ACC112 (cell line): ENCODE data around the gene KIFC1.
"Not testable (repeated sequence)": the region's sequence is repeated elsewhere in the genome, so short reads cannot be mapped to it uniquely, and the experiment has no call there.

Experiments
- H2AFZ ChIP-seq: fragments of 200-600 bp; sonication (generic); one replicate; pipeline ENCODE4 v1.6.0; 2017; ENCODE audit warnings: antibody characterized with exemption, low read length; ENCODE audit not compliant: unreplicated experiment
- H3K27ac ChIP-seq: fragments of 200-600 bp; sonication (generic); 2 replicates; pipeline ENCODE4 v1.5.1; 2014; ENCODE audit warnings: low read depth, mild to moderate bottlenecking, antibody characterized with exemption, low read length, moderate library complexity
- H3K27me3 ChIP-seq: fragments of 200-600 bp; sonication (generic); 2 replicates; pipeline ENCODE4 v1.6.1; 2014; ENCODE audit warnings: mild to moderate bottlenecking, antibody characterized with exemption, low read length, moderate library complexity, mixed read lengths; ENCODE audit not compliant: insufficient read depth
- H3K36me3 ChIP-seq: fragments of 200-600 bp; sonication (generic); 2 replicates; pipeline ENCODE4 v1.6.1; 2016; ENCODE audit warnings: mild to moderate bottlenecking, antibody characterized with exemption, low read length, moderate library complexity, mixed read lengths; ENCODE audit not compliant: insufficient read depth
- H3K4me1 ChIP-seq: fragments of 200-600 bp; sonication (generic); one replicate; pipeline ENCODE4 v1.6.1; 2016; ENCODE audit warnings: low read length, mixed read lengths; ENCODE audit not compliant: insufficient read depth, unreplicated experiment, control insufficient read depth
- H3K4me3 ChIP-seq: fragments of 200-600 bp; sonication (generic); 2 replicates; pipeline ENCODE4 v1.5.1; 2014; ENCODE audit warnings: mild to moderate bottlenecking, low read depth, low read length
- H3K79me2 ChIP-seq: fragments of 200-600 bp; sonication (generic); one replicate; pipeline ENCODE4 v1.6.0; 2016; ENCODE audit warnings: low read length; ENCODE audit not compliant: control insufficient read depth, unreplicated experiment, insufficient read depth

The KIFC1 gene

GRCh38 chr6:33375143-33375671, 16.4 kb upstream of the KIFC1 start:
- no peak overlapping the region for H2AFZ ChIP-seq
- H3K4me1 ChIP-seq = peaks cover 25% of the 10 kb centered on the region
- no peaks in the 10 kb centered on the region for H3K79me2 ChIP-seq
- no peak overlapping the region; the same call in 1 of the 2 replicates for H3K4me3 ChIP-seq
- peak overlapping the region; percentile 65 for H3K27ac ChIP-seq
- no peaks in the 10 kb centered on the region for H3K36me3 ChIP-seq
- H3K27me3 ChIP-seq = no peaks in the 10 kb centered on the region

DNA sequence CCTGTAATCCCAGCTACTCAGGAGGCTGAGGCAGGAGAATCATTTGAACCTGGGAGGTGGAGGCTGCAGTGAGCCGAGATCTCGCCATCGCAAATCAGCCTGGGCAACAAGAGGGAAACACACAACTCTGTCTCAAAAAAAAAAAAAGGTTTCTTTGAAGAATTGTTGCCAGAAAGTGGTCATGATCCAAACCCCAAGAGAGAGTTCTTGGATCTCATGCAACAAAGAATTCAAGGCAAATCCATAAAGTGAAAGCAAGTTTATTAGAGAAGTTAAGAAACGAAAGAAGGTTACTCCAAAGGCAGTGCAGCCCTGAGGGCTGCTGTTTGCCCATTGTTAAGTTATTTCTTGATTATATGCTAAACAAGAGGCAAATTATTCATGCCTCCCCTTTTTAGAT, 14.5 kb upstream of the KIFC1 start:
- H3K4me3 ChIP-seq = peak overlapping the region; percentile 36; the same call in 1 of the 2 replicates
- peaks cover 25% of the 10 kb centered on the region for H3K4me1 ChIP-seq
- no peaks in the 10 kb centered on the region for H3K79me2 ChIP-seq
- no peak overlapping the region for H3K27ac ChIP-seq
- H3K27me3 ChIP-seq = no peaks in the 10 kb centered on the region
- peak overlapping the region; percentile 57 for H2AFZ ChIP-seq
- H3K36me3 ChIP-seq = no peaks in the 10 kb centered on the region

- H3K27ac ChIP-seq, H3K36me3 ChIP-seq, H3K79me2 ChIP-seq, H3K4me3 ChIP-seq, H2AFZ ChIP-seq, H3K27me3 ChIP-seq: not testable (repeated sequence)
- H3K4me1 ChIP-seq = peaks cover 24% of the 10 kb centered on the region
These were observed 12.4 kb upstream of the KIFC1 start for GRCh38 chr6:33379184-33379583.

DNA sequence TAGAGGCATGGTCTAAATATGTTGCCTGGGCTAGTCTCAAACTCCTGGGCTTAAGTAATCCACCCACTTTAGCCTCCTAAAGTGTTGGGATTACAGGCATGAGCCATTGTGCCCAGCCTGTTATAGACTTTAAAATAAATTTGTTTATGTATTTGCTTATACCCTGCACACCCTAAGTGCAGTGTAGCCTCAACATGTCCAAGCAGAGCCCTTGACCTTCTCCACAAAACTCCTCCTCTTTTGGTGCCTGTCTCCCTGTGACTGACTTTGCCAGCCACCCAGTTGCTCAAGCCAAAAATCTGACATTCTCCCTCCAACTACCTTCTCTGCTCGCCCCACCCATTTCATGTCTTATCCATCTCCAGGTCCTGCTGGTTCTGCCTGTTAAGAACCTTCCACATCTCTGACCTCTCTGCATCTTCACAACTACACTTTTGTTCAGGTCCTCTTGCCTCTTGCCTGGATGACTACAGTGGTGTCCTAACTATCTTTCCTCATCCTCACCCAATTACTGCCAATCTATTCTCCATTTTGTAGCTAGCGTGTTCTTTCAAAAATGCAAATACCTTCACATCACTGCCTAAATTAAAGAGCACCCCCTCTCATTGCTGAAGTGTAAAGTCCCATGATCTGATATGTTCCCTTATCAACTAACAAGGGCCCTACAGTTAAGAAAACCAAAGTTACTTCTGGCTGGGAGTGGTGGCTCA, 11.2 kb upstream of the KIFC1 start:
- no peak overlapping the region for H3K27ac ChIP-seq
- H3K4me3 ChIP-seq = no peak overlapping the region
- no peaks in the 10 kb centered on the region for H3K36me3 ChIP-seq
- no peaks in the 10 kb centered on the region for H3K27me3 ChIP-seq
- H2AFZ ChIP-seq = no peak overlapping the region
- peaks cover 17% of the 10 kb centered on the region for H3K4me1 ChIP-seq
- no peaks in the 10 kb centered on the region for H3K79me2 ChIP-seq

DNA sequence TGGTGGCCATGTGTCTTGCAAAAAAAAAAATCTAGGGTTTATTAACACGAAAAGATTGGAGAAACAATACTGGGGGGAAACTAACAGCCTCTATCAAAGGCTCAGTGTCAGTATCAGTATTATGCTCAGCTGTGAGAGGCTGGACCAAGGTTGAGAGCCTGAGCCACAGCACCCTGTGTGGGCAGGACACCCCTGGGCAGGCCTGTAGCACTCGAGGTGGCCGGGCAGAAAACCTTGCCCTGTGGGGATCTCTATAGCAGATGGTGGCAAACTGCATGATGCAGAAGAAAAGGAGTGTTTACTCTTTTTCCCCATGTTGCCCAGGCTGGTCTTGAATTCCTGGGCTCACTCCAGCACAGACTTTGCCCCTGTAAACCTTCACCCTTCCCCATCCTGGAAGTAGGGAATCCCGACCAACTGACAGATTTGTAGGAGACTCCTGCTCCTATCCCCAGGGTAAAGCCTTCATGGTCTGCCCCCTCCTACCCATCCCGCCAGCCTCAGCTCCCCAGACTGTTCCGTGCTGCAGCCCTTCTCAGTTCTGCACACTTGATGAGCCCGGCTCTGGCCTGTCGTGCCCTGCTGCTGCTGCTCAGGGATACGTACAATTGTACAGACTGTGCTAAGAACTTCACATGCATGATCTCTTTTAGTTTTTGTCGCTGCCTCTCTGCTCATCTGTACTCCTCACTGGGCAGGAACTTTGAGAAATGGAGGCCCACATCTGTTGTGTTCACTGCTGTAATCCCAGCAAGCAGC, 8.0 kb upstream of the KIFC1 start:
- Histone ChIP-seq H3K4me1 (peaks cover 4% of the 10 kb centered on the region), H2AFZ (no peak overlapping the region), H3K4me3 (no peak overlapping the region), H3K79me2 (no peaks in the 10 kb centered on the region), H3K27ac (no peak overlapping the region), H3K27me3 (no peaks in the 10 kb centered on the region), H3K36me3 (no peaks in the 10 kb centered on the region)

- Histone ChIP-seq H3K79me2 (no peaks in the 10 kb centered on the region), H3K27ac (no peak overlapping the region), H3K36me3 (no peaks in the 10 kb centered on the region), H3K4me3 (no peak overlapping the region), H3K4me1 (peaks cover 4% of the 10 kb centered on the region), H3K27me3 (no peaks in the 10 kb centered on the region), H2AFZ (no peak overlapping the region)
These were observed 7.0 kb upstream of the KIFC1 start for GRCh38 chr6:33384581-33385020.

DNA sequence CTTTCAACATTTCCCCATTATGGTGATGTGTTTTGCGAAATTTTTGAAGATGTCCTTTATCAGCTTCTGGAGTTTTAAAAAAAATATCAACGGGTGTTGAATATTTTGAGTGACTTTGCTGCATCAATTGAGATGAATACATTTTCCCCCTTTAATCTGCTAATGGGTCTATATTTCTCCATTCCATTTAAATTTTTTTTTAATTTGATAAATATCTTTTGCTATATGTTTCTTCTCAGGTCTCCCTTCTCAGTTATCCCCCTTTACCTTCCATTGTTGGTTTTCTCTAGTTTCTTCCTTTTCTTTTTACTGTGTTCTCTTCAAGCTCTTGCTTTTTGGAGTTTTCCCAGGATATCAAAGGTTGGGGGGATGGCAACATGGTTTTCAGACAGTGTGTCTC, 1.4 kb upstream of the KIFC1 start:
- no peaks in the 10 kb centered on the region for H3K27me3 ChIP-seq
- no peak overlapping the region for H3K4me3 ChIP-seq
- H2AFZ ChIP-seq = no peak overlapping the region
- H3K4me1 ChIP-seq = peaks cover 24% of the 10 kb centered on the region
- H3K79me2 ChIP-seq = peaks cover 33% of the 10 kb centered on the region
- no peak overlapping the region for H3K27ac ChIP-seq
- H3K36me3 ChIP-seq = no peaks in the 10 kb centered on the region

DNA sequence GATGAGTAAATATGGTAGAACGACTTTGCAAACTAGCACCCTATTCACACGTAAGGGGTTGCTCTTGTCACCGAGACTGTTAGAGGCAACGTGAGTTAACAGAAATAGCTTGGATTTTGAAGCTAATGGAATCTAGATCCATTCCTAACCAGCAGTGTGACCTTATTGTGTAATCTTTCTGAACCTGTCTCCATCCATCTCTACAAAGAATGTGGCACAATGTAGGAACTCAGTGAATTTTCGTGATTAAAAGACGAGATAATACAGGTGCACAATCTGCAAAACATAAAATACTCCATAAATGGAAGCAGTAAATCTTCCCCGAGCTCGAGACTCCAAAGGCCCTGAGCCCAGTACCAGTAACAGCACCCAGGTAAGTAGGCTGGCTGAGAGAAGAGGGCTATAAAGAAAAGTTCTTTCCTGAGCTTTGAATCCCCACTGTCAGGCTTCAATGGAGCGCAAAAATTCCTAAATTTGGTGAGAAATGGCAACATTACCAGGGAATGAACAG, 801 bp upstream of the KIFC1 start:
- Histone ChIP-seq H2AFZ (peak overlapping the region; percentile 85), H3K27me3 (no peaks in the 10 kb centered on the region), H3K4me1 (peaks cover 30% of the 10 kb centered on the region), H3K36me3 (no peaks in the 10 kb centered on the region), H3K79me2 (peaks cover 39% of the 10 kb centered on the region), H3K4me3 (peak overlapping the region; percentile 59), H3K27ac (peak overlapping the region; percentile 85)

DNA sequence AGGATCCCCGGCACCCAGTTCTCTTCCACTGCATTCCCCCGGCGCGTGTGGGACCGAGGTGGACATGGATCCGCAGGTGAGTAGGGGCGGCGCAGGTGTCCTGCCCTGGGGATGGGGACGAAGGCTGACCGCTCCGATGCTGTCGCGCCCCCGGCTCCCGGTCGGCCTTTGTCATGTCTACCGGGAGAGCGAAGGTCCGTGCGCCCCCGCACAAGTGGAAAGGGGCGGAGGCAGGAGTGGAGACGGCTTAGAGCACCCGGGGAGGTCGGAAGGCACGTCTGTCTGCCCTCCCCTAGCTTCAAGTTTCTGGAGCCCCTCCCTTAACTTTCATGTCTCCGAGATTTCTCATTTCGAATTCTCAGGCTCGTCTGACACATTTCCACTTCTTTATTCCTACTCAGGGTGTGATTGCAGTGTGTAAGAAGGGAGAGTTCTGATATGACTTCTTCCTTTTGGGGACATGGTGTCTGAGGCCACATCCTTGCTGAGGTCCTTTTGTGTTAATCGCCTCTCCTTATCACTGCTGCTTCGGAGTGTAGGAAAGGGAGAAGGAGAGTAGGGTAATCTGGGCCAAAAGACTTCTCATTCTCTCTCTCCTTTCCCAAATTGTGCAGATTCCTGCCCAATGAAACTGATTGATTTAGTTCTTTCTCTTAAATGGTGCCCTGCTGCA, 435 bp downstream of the KIFC1 start:
- Histone ChIP-seq H3K27me3 (no peaks in the 10 kb centered on the region), H3K4me3 (peak overlapping the region; percentile 94), H2AFZ (peak overlapping the region; percentile 33), H3K4me1 (peaks cover 30% of the 10 kb centered on the region), H3K79me2 (peaks cover 50% of the 10 kb centered on the region), H3K27ac (peak overlapping the region; percentile 87), H3K36me3 (no peaks in the 10 kb centered on the region)

DNA sequence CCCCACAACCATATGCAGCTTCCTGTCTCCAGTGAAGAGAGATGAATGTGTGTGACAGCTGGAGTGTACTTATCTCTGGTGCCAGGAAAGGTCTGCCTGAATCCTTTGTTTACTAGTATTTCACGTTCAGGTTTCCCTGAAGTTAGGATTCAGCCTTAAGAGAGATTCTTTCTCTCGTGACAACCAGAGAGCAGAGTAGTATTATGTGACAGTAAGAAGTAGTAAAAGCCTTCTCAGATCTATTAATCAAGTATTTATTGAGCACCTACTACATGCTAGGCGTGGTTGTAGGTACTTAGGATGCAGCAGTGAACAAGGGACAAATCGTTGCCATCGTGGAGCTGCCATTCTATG, 949 bp downstream of the KIFC1 start:
- peaks cover 53% of the 10 kb centered on the region for H3K79me2 ChIP-seq
- H3K4me3 ChIP-seq = peak overlapping the region; percentile 94
- H2AFZ ChIP-seq = peak overlapping the region; percentile 33
- peaks cover 30% of the 10 kb centered on the region for H3K4me1 ChIP-seq
- H3K27me3 ChIP-seq = no peaks in the 10 kb centered on the region
- H3K36me3 ChIP-seq = no peaks in the 10 kb centered on the region
- peak overlapping the region; percentile 87 for H3K27ac ChIP-seq
